HL-60 (cell line): ENCODE results near the gene TRIM34.

Source experiments
- POLR2AphosphoS5 ChIP-seq: IDR thresholded peaks from 2 replicates; pipeline ENCODE4 v1.6.1; 2012; ENCODE audit warnings: low read depth
- TF ChIP-seq, protein P1 (sequence below): IDR thresholded peaks from one replicate; pipeline ENCODE4 v1.5.1; 2011; ENCODE audit warnings: low read length, control low read depth, inconsistent platforms; ENCODE audit not compliant: insufficient read depth
- TF ChIP-seq, protein P2 (sequence below): IDR thresholded peaks from 2 replicates; pipeline ENCODE4 v1.6.1; 2012; ENCODE audit warnings: low read depth; ENCODE audit not compliant: insufficient replicate concordance

DNA sequence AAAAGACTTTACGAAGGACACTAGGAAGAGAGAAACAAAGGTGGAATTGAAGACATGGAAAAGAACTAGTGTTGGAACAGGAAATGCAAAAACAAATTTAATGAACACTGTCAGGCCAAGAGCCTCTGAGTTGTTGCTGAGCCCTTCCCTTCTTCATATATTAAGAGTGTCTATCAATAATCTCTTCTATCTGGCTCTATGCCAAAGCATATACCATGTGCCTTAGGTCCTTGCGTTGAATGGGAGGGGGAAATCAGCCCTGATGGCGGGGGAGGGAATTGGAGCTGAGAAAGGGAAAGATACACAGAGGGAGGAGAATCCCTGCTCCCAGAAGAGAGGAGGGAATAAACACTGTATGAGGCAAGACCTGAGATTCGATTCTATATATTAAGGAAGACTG is 49.6 kb upstream of the TRIM34 start:
- TF ChIP-seq, protein P1, sequence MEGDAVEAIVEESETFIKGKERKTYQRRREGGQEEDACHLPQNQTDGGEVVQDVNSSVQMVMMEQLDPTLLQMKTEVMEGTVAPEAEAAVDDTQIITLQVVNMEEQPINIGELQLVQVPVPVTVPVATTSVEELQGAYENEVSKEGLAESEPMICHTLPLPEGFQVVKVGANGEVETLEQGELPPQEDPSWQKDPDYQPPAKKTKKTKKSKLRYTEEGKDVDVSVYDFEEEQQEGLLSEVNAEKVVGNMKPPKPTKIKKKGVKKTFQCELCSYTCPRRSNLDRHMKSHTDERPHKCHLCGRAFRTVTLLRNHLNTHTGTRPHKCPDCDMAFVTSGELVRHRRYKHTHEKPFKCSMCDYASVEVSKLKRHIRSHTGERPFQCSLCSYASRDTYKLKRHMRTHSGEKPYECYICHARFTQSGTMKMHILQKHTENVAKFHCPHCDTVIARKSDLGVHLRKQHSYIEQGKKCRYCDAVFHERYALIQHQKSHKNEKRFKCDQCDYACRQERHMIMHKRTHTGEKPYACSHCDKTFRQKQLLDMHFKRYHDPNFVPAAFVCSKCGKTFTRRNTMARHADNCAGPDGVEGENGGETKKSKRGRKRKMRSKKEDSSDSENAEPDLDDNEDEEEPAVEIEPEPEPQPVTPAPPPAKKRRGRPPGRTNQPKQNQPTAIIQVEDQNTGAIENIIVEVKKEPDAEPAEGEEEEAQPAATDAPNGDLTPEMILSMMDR: no peak
- TF ChIP-seq, protein P2, sequence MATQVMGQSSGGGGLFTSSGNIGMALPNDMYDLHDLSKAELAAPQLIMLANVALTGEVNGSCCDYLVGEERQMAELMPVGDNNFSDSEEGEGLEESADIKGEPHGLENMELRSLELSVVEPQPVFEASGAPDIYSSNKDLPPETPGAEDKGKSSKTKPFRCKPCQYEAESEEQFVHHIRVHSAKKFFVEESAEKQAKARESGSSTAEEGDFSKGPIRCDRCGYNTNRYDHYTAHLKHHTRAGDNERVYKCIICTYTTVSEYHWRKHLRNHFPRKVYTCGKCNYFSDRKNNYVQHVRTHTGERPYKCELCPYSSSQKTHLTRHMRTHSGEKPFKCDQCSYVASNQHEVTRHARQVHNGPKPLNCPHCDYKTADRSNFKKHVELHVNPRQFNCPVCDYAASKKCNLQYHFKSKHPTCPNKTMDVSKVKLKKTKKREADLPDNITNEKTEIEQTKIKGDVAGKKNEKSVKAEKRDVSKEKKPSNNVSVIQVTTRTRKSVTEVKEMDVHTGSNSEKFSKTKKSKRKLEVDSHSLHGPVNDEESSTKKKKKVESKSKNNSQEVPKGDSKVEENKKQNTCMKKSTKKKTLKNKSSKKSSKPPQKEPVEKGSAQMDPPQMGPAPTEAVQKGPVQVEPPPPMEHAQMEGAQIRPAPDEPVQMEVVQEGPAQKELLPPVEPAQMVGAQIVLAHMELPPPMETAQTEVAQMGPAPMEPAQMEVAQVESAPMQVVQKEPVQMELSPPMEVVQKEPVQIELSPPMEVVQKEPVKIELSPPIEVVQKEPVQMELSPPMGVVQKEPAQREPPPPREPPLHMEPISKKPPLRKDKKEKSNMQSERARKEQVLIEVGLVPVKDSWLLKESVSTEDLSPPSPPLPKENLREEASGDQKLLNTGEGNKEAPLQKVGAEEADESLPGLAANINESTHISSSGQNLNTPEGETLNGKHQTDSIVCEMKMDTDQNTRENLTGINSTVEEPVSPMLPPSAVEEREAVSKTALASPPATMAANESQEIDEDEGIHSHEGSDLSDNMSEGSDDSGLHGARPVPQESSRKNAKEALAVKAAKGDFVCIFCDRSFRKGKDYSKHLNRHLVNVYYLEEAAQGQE: no peak
- no peak for TF ChIP-seq POLR2AphosphoS5
